Glomerular visceral epithelial cell (primary cell): ENCODE results near the gene CTNNA3.

Source experiments
- DNase-seq: peaks from one replicate; pipeline ENCODE4 v3.0.0-alpha.2; 2016; ENCODE audit errors: extremely low spot score

The CTNNA3 gene

DNA sequence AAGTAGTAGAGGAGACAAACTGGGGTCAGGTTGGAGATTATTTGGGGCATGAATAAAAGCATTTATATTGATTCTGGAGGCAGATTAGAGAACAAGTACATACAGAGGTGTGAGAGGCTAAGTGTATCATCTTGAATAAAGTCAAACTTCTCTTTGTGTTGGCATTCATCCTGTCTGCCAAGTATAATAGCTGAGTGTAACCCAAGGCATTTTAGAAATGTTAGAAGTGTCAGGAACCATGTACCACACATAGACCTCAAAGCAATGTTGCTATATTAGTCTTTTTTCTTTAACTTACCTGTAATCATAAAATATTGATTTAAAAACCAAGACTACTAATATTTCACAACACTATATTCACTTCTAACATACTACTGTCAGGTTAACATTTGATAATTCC is 826.4 kb downstream of the CTNNA3 start:
- DNase-seq = no peak

DNA sequence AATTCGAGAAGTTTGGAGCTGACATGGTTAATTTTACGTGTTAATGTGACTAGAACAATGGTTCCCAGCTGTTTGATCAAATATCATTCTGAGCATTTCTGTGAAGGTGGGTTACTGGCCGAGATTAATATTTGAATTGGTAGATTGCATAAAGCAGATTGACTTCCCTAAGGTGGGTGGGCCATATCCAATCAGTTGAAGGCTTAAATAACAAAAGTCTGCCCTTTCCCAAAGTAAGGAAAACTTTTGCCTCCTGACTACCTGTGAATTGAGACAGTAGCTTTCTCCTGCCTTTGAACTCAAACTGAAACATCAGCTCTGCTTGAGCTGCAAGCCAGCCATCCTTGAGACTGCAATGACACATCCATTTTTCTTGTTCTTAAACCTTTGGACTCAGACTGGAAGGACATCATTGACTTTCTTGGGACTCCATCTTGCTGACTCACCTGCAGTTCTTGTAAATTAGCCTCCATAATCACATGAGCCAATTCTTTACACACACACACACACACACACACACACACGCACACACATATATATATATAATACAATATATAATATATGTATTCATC is 833.2 kb downstream of the CTNNA3 start:
- DNase-seq = no peak

- no peak for DNase-seq
These were observed 835.5 kb downstream of the CTNNA3 start for GRCh38 chr10:66860376-66860945.

GRCh38 chr10:66852811-66853210 is 843.2 kb downstream of the CTNNA3 start:
- DNase-seq = no peak

GRCh38 chr10:66848856-66849255 is 847.1 kb downstream of the CTNNA3 start:
- DNase-seq = no peak

DNA sequence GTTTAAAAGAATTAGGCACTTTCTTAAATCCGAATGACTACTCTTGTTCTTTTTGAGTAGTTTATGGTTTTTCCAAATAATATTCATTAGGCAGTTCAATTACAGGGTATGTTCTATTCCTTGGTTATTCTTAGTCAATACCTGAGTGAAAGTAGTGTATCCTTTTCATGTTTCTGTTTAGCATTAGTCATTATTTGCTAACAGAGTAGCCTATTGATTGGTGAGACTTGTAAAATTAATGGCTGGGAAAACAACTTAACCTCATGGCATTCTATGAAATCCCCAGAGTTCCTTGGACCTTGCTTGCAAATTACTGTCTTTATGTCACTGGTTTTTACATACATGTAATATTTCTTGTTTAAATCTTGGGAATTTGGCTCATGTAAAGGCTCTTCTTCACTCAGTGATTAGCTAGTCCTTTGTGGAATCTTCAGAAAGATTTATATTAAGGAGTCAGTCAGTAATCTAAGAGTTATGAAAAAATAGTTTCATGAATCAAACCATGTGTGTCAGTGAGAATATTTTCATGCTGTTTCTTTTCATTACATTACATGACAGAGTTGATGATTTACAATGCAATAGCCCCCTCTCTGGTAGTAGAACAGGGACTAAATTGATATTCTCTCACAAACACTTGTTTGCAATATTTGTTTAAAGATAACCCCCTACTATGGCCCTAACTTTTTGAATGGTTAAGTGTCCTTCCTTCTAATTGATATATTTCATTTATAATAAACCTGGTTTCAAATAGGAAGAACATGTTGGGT is 851.6 kb downstream of the CTNNA3 start:
- DNase-seq = no peak

GRCh38 chr10:66843396-66843795 is 852.6 kb downstream of the CTNNA3 start:
- DNase-seq = no peak

GRCh38 chr10:66842867-66843266 is 853.1 kb downstream of the CTNNA3 start:
- no peak for DNase-seq

DNA sequence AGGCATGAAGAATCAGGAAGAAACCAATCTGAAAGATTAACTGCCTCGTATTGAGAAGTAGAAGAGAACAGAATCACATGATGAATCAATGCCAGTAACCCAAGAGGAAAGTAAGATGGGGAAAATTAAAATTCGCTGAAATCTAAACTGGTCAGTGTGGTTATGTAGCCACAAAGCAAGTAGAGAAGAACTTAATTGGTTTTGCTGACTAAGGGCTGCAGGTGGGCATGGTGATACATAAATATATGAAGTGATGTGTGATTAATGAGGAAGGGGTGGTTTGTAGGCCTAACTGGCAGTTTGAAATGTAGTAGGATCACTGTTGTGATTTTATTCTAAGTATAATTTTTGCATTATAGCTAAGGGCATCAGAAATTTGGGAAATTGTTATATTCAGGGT is 853.6 kb downstream of the CTNNA3 start:
- DNase-seq = peak; percentile 40

DNA sequence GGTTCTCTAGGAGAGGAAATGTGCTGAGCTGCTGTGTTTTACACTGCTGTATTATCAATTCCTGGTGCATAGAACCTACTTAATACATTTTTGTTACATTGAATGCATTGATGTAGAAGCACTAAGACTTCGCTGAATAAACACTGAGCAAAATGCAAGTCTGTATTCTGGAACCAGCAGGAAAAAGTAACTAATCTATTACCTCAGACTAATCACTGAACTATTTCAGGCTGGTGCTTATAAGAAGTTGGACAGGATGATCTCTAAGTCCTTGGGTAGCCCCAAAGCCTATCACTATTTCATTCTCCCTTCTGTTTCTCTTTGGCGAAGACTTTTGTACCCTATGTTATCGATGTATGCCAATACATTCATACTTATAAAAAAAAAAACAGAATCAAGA is 857.3 kb downstream of the CTNNA3 start:
- peak; percentile 13 for DNase-seq

- peak; percentile 85 for DNase-seq
These were observed 858.0 kb downstream of the CTNNA3 start for GRCh38 chr10:66837990-66838389.

DNA sequence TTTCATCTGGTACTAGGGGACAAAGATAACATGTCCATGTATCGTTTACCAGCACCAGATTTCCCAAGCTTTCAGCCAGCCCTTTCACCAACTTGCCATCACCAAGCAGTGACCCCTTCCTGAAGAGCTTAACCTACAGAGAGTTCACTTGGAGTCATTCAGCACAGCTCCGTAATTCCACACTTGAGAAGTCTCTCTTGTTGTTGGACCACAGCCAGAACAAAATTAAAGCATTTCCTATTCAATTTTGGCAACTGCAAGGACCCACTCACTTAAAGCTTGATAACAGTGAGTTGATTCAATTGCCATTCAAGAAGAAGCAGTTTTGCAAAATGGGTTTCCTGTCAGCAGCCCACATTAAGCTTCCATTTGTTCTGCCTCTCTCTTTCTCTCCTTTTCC is 858.7 kb downstream of the CTNNA3 start:
- DNase-seq = peak; percentile 74

DNA sequence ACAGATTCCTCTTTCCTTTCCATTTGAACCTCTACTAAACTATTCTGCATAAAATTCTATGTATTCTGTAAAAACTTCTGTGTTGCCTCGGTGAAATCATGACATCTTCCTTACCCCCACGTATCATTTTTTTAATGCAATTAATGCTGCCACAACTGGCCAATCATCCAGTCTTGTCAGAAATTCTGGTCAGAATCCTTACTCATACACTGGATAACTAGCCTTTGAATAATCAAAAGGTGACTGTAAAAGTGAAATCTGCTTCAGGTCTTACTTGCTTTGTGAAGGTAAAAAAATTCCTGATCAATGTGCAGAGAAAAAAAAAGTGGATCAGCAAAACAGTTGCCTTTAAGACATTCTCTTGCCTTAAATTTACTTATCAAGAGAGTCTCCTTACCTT is 859.2 kb downstream of the CTNNA3 start:
- no peak for DNase-seq

DNA sequence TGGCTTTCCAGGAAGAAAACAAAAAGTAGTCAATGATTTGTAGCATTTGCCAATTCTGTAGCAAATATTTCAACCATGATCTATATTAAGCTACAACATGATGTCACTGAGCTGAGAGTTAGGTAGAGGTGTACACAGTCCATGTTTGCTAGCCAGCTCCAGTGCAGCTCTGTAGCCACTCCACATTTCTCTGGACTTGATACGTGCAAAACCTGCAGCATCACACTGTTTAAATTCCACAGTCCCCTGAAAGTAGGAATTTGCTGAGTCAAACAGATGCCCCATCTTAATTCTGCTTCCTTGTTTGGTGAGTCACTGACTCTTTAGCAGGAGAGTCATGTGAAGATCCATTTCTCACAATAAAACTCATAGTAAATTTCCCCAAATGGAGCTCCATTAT is 859.9 kb downstream of the CTNNA3 start:
- DNase-seq = peak; percentile 81

GRCh38 chr10:66835400-66835799 is 860.6 kb downstream of the CTNNA3 start:
- DNase-seq = no peak

GRCh38 chr10:66834802-66835201 is 861.2 kb downstream of the CTNNA3 start:
- DNase-seq = no peak

DNA sequence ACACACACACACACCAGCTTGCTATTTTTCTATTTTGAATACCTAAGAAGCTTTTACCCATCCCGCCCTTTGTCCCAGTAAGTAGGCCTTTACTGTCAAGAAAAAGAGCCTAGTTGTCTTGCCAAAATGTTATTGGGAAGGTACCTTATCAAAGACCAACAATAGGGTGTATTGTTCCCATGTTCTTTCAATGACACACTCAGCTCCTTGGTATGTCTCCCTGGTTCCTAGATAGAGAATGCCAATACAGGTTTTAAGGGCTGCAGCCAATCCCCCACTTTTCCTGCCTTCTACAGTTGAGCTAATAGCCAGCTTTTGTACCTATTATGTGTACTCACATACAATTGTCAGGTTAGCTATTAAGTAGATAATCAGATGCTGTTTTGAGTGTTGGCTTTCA is 862.1 kb downstream of the CTNNA3 start:
- no peak for DNase-seq

GRCh38 chr10:66832781-66833422 is 863.1 kb downstream of the CTNNA3 start:
- no peak for DNase-seq

DNA sequence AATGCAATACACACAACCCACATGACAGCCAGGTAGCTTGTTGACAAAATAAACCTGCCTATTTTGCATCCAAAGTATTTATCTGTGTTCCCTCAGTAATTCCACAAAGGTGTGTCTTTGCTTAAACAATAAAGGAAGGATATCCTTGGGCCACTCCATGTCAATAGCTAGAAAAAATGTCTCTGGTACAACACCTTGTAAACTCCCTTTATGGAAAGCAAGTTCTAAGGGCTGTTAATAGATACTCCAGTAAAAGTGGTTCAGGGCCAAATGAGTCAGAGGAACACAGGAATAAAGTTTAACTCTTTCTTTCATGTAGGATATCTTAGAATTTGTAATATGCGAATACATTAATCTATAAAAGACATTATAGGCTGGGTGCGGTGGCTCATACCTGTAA is 867.0 kb downstream of the CTNNA3 start:
- DNase-seq = no peak

DNA sequence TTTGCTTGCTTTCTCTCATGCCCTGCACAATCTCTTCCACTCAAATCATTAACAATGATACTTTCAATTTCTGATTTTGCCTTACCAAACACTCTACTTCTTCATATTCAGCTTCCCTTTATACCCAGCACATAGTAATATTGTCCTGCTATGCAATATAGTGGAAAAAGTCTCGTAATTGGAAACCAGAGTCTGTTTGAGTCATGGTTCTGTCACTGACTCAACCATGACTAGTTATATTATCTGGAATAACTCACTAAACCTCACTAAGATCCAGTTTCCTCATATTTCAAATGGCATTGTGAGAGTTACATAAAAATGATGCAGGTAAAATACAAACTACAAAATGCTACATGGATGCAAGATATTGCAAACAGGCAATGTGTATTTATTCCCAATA is 868.6 kb downstream of the CTNNA3 start:
- DNase-seq = peak; percentile 57

- DNase-seq = no peak
These were observed 872.7 kb downstream of the CTNNA3 start for GRCh38 chr10:66823301-66823700.

- no peak for DNase-seq
These were observed 873.2 kb downstream of the CTNNA3 start for GRCh38 chr10:66822801-66823200.

DNA sequence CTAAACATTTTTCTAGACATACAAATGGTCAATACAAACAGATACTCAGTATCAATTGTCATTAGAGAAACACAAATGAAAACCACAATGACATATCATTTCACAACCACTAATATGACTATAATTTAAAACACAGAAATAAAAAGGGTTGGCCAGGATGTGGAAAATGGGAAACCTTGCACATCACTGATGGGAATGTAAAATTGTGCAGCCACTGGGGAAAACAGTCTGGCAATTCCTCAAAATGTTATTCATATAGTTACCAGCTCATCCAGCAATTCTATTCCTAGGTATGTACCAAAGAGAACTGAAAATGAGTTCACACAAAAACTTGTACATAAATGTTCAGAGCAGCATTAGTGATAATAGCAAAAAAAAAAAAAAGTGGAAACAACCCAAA is 876.3 kb downstream of the CTNNA3 start:
- DNase-seq = no peak
